ENCODE measurements around the gene ENDOV. TPM values are rescaled to one million over a fixed set of nuclear protein-coding genes. Genes with fewer than 3 reads are reported as not detected.

ENDOV gene
- total and polyA plus RNA-seq, 2 of the 13 experiments (the other 11 are each of a cell fraction or from before 2014, with no cell fraction given), result 15.1 to 17.1 TPM

- TF ChIP-seq, protein P1, sequence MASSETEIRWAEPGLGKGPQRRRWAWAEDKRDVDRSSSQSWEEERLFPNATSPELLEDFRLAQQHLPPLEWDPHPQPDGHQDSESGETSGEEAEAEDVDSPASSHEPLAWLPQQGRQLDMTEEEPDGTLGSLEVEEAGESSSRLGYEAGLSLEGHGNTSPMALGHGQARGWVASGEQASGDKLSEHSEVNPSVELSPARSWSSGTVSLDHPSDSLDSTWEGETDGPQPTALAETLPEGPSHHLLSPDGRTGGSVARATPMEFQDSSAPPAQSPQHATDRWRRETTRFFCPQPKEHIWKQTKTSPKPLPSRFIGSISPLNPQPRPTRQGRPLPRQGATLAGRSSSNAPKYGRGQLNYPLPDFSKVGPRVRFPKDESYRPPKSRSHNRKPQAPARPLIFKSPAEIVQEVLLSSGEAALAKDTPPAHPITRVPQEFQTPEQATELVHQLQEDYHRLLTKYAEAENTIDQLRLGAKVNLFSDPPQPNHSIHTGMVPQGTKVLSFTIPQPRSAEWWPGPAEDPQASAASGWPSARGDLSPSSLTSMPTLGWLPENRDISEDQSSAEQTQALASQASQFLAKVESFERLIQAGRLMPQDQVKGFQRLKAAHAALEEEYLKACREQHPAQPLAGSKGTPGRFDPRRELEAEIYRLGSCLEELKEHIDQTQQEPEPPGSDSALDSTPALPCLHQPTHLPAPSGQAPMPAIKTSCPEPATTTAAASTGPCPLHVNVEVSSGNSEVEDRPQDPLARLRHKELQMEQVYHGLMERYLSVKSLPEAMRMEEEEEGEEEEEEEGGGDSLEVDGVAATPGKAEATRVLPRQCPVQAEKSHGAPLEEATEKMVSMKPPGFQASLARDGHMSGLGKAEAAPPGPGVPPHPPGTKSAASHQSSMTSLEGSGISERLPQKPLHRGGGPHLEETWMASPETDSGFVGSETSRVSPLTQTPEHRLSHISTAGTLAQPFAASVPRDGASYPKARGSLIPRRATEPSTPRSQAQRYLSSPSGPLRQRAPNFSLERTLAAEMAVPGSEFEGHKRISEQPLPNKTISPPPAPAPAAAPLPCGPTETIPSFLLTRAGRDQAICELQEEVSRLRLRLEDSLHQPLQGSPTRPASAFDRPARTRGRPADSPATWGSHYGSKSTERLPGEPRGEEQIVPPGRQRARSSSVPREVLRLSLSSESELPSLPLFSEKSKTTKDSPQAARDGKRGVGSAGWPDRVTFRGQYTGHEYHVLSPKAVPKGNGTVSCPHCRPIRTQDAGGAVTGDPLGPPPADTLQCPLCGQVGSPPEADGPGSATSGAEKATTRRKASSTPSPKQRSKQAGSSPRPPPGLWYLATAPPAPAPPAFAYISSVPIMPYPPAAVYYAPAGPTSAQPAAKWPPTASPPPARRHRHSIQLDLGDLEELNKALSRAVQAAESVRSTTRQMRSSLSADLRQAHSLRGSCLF (CRISPR knock-in tag; IDR thresholded peaks at IDR 0.05; ENCODE audit: borderline replicate concordance), result no peak
- TF ChIP-seq, protein P2, sequence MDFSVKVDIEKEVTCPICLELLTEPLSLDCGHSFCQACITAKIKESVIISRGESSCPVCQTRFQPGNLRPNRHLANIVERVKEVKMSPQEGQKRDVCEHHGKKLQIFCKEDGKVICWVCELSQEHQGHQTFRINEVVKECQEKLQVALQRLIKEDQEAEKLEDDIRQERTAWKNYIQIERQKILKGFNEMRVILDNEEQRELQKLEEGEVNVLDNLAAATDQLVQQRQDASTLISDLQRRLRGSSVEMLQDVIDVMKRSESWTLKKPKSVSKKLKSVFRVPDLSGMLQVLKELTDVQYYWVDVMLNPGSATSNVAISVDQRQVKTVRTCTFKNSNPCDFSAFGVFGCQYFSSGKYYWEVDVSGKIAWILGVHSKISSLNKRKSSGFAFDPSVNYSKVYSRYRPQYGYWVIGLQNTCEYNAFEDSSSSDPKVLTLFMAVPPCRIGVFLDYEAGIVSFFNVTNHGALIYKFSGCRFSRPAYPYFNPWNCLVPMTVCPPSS (IDR thresholded peaks at IDR 0.05), result no peak
- TF ChIP-seq MIXL1 (CRISPR knock-in tag; IDR thresholded peaks at IDR 0.05) (peak; percentile 56; the same call in 1 of the 2 replicates), ZNF747 (CRISPR knock-in tag; IDR thresholded peaks at IDR 0.05; ENCODE audit: borderline replicate concordance) (no peak), GPN1 (CRISPR knock-in tag; IDR thresholded peaks at IDR 0.05; ENCODE audit: borderline replicate concordance) (no peak), ZFP36L1 (CRISPR knock-in tag; IDR thresholded peaks at IDR 0.05) (no peak), TCF7 (IDR thresholded peaks at IDR 0.05; ENCODE audit: low read depth) (no peak), ZNF761 (CRISPR knock-in tag; conservative IDR thresholded peaks at IDR 0.05) (no peak), ZBTB14 (CRISPR knock-in tag; IDR thresholded peaks at IDR 0.05) (no peak), ZNF382 (CRISPR knock-in tag; IDR thresholded peaks at IDR 0.05; ENCODE audit: borderline replicate concordance) (no peak), ZZZ3 (CRISPR knock-in tag; IDR thresholded peaks at IDR 0.05; ENCODE audit: borderline replicate concordance) (no peak), SAFB2 (CRISPR knock-in tag; IDR thresholded peaks at IDR 0.05; ENCODE audit: borderline replicate concordance, low read depth) (no peak), ZFP36L2 (CRISPR knock-in tag; IDR thresholded peaks at IDR 0.05) (no peak)
- TF ChIP-seq, protein P3, sequence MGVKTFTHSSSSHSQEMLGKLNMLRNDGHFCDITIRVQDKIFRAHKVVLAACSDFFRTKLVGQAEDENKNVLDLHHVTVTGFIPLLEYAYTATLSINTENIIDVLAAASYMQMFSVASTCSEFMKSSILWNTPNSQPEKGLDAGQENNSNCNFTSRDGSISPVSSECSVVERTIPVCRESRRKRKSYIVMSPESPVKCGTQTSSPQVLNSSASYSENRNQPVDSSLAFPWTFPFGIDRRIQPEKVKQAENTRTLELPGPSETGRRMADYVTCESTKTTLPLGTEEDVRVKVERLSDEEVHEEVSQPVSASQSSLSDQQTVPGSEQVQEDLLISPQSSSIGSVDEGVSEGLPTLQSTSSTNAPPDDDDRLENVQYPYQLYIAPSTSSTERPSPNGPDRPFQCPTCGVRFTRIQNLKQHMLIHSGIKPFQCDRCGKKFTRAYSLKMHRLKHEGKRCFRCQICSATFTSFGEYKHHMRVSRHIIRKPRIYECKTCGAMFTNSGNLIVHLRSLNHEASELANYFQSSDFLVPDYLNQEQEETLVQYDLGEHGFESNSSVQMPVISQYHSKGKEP (CRISPR knock-in tag; IDR thresholded peaks at IDR 0.05), result 0 out of 2 replicates have a peak, but pooled peaks have one; percentile 85
- TF ChIP-seq, protein P4, sequence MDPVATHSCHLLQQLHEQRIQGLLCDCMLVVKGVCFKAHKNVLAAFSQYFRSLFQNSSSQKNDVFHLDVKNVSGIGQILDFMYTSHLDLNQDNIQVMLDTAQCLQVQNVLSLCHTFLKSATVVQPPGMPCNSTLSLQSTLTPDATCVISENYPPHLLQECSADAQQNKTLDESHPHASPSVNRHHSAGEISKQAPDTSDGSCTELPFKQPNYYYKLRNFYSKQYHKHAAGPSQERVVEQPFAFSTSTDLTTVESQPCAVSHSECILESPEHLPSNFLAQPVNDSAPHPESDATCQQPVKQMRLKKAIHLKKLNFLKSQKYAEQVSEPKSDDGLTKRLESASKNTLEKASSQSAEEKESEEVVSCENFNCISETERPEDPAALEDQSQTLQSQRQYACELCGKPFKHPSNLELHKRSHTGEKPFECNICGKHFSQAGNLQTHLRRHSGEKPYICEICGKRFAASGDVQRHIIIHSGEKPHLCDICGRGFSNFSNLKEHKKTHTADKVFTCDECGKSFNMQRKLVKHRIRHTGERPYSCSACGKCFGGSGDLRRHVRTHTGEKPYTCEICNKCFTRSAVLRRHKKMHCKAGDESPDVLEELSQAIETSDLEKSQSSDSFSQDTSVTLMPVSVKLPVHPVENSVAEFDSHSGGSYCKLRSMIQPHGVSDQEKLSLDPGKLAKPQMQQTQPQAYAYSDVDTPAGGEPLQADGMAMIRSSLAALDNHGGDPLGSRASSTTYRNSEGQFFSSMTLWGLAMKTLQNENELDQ (CRISPR knock-in tag; IDR thresholded peaks at IDR 0.05; ENCODE audit: borderline replicate concordance), result 0 out of 2 replicates have a peak, but pooled peaks have one; percentile 4
- TF ChIP-seq, protein P5, sequence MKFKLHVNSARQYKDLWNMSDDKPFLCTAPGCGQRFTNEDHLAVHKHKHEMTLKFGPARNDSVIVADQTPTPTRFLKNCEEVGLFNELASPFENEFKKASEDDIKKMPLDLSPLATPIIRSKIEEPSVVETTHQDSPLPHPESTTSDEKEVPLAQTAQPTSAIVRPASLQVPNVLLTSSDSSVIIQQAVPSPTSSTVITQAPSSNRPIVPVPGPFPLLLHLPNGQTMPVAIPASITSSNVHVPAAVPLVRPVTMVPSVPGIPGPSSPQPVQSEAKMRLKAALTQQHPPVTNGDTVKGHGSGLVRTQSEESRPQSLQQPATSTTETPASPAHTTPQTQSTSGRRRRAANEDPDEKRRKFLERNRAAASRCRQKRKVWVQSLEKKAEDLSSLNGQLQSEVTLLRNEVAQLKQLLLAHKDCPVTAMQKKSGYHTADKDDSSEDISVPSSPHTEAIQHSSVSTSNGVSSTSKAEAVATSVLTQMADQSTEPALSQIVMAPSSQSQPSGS (CRISPR knock-in tag; IDR thresholded peaks at IDR 0.05), result peak; percentile 57; the same call in 1 of the 2 replicates
Observed at GRCh38 chr17:80426671-80427326, 11.8 kb downstream of the ENDOV start (continued).
